Osteoblast (primary cell): ENCODE results near the gene DGKI. TPM values are rescaled to one million over a fixed set of nuclear protein-coding genes. Genes with fewer than 3 reads are reported as not detected.

Experiments
- DNase-seq: peaks from one replicate; pipeline ENCODE4 v3.0.0; 2011; ENCODE audit warnings: low spot score, mixed read lengths; ENCODE audit not compliant: insufficient read length; ENCODE audit errors: missing footprints
- H2AFZ ChIP-seq: 2 replicates; pipeline ENCODE4 v1.6.0; 2011; ENCODE audit warnings: mild to moderate bottlenecking, low read length
- H3K27ac ChIP-seq: 2 replicates; pipeline ENCODE4 v1.5.1; 2011; ENCODE audit warnings: mild to moderate bottlenecking, low read depth, low read length, moderate library complexity
- H3K27me3 ChIP-seq: 2 replicates; pipeline ENCODE4 v1.6.0; 2012; ENCODE audit warnings: mild to moderate bottlenecking, control low read depth, inconsistent platforms, low read length, moderate library complexity; ENCODE audit not compliant: insufficient read depth
- H3K36me3 ChIP-seq: 2 replicates; pipeline ENCODE4 v1.5.1; 2011; ENCODE audit warnings: mild to moderate bottlenecking, low read length, control low read depth, moderate library complexity; ENCODE audit not compliant: insufficient read depth
- H3K4me1 ChIP-seq: 2 replicates; pipeline ENCODE4 v1.5.1; 2011; ENCODE audit warnings: mild to moderate bottlenecking, low read length, control low read depth, moderate library complexity; ENCODE audit not compliant: insufficient read depth
- H3K4me2 ChIP-seq: 2 replicates; pipeline ENCODE4 v1.6.0; 2011; ENCODE audit warnings: mild to moderate bottlenecking, low read length; ENCODE audit not compliant: insufficient read depth
- H3K4me3 ChIP-seq: fragments of 200-600 bp; sonication (generic); 3 replicates; pipeline ENCODE4 v1.5.1; 2012; ENCODE audit warnings: mild to moderate bottlenecking, low read length, inconsistent platforms; ENCODE audit not compliant: insufficient read depth
- H3K79me2 ChIP-seq: 2 replicates; pipeline ENCODE4 v1.6.0; 2012; ENCODE audit warnings: mild to moderate bottlenecking, low read length, control low read depth, inconsistent platforms; ENCODE audit not compliant: insufficient read depth
- H3K9me3 ChIP-seq: 2 replicates; pipeline ENCODE4 v1.5.1; 2011; ENCODE audit warnings: low read depth, low read length, control low read depth
- H4K20me1 ChIP-seq: 2 replicates; pipeline ENCODE4 v1.6.0; 2012; ENCODE audit warnings: mild to moderate bottlenecking, low read length, control low read depth; ENCODE audit not compliant: insufficient read depth
- total RNA-seq: library from RNA; depleted of rRNA; stranded (reverse); fragments of >200 nt; gene quantifications from 2 replicates; pipeline ENCODE4 v1.2.3, GENCODE V29; 2012
- TF ChIP-seq, protein P1 (sequence below): IDR thresholded peaks from 2 replicates; pipeline ENCODE4 v1.5.1; 2011; ENCODE audit warnings: mild to moderate bottlenecking, low read depth, low read length, moderate library complexity; ENCODE audit errors: extremely low read depth

DGKI gene
- total RNA-seq, 1 donor: 19.2 TPM

DNA sequence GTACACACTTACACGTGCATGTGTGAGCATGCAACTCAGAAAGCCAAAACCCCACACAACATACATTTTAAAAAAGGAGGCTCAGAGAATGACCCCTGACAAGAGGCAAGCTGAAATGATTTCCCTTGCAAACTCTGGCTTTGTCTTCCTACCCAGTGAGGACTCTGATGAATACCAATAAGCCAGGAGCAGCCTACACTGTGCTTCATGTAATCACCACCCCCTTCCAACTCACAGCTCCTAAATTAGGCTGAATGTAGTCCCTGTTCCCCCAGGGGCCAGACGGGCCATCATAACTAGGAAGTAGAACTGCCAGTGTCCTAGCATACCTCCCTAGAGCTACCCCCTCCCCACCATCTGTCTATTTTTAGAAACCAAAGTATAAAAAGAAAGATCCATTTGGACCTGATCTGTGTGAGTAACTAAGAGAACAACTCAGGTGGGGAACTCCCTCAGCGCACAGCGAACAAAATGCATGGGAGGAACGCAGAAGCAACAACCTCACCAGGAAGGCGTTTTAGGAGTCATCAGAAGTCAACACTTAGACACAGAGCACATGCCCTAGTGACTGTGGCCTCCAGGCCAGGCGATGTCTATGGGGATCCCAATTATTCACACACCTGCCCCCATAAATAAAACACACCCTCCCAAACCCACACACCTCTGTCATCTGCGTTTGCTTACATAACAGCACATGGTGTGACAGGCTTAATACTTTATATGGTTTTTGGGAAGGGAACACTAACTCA, 1.9 kb downstream of the DGKI start:
- Histone ChIP-seq H3K79me2 (peaks cover 61% of the 10 kb centered on the region), H3K4me1 (peaks cover 28% of the 10 kb centered on the region), H3K27ac (no peak overlapping the region), H3K9me3 (no peaks in the 10 kb centered on the region), H3K27me3 (no peaks in the 10 kb centered on the region), H2AFZ (no peak overlapping the region), H3K36me3 (peaks cover 18% of the 10 kb centered on the region), H3K4me3 (peak overlapping the region; percentile 75), H3K4me2 (peak overlapping the region; percentile 79), H4K20me1 (peaks cover 2% of the 10 kb centered on the region)
- peak; percentile 48 for DNase-seq
- TF ChIP-seq, protein P1, sequence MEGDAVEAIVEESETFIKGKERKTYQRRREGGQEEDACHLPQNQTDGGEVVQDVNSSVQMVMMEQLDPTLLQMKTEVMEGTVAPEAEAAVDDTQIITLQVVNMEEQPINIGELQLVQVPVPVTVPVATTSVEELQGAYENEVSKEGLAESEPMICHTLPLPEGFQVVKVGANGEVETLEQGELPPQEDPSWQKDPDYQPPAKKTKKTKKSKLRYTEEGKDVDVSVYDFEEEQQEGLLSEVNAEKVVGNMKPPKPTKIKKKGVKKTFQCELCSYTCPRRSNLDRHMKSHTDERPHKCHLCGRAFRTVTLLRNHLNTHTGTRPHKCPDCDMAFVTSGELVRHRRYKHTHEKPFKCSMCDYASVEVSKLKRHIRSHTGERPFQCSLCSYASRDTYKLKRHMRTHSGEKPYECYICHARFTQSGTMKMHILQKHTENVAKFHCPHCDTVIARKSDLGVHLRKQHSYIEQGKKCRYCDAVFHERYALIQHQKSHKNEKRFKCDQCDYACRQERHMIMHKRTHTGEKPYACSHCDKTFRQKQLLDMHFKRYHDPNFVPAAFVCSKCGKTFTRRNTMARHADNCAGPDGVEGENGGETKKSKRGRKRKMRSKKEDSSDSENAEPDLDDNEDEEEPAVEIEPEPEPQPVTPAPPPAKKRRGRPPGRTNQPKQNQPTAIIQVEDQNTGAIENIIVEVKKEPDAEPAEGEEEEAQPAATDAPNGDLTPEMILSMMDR: no peak

DNA sequence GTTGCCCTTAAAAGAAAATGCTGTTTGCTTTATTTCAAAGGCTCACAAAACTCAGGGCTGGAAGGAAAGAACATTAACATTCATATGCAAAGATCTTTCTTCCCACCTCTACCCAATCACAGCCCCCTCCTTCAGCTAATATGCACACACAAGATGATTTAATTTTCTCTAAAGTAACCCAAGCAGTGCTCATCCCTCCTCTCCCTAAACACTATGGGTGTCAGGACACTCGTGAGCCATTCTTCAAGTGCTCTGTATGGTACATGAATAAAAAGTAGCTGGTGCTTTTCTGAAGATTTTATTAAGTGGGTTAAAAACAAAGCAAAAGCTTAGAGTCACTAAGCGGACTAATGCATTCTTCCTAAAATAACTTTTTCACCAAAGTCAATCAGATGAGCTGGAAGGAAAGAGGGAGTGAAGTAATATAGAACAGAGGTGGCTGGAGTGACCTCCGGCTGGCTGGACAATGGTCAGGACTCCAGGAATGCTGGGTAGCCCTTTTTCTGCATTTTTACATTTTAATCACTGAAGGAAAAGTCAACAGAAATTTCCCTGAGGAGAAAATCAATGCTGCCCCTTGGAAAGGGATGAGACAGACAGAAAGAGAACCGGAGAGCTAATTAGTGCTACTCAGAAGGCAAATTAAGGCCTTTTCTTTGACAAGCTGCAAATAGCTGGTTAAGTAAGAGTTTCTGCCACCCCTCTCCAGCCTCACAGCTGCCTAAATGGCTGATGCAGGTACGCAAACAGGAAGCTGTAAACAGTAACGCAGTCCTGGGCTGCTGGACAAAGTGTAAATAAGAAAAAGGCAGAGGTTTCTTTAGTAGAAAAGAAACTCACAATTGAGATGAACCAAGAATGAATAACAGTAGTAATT, 6.6 kb downstream of the DGKI start:
- Histone ChIP-seq H3K79me2 (peaks cover 64% of the 10 kb centered on the region), H3K4me1 (peaks cover 27% of the 10 kb centered on the region), H2AFZ (no peak overlapping the region), H3K27me3 (no peaks in the 10 kb centered on the region), H3K4me3 (no peak overlapping the region), H3K36me3 (peaks cover 29% of the 10 kb centered on the region), H3K27ac (peak overlapping the region; percentile 35), H3K9me3 (no peaks in the 10 kb centered on the region), H3K4me2 (no peak overlapping the region), H4K20me1 (peaks cover 2% of the 10 kb centered on the region)
- TF ChIP-seq, protein P1: no peak
- no peak for DNase-seq

DNA sequence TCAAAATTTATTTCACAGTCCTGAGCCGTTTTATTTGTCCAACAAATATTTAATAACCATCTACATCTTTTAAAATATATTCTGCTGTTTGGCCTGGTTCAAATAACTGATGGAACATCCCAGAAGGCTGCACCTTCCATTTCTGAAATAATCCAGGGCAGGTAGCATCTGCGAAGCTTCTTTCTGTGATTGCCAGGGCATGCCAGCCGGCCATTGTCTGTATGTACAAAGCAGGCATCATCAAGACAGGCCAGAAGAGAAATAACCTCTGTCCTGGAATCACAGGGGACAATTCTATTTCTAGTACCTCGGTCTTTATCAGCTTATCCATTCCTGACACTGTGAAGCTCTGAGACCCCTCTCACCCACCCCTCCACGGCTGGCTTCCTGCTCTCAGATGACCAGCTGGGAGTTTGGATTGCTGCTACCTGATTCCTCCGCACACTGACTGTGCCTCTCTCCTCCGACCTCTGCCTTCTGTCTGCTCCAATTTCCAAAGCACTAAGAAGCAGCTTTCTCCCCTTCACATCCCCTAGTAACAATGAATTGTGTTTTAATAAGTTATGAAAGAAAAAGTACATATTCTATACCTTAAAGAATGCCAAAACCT, 8.0 kb downstream of the DGKI start:
- Histone ChIP-seq H3K27me3 (no peaks in the 10 kb centered on the region), H3K36me3 (peaks cover 41% of the 10 kb centered on the region), H4K20me1 (peaks cover 2% of the 10 kb centered on the region), H3K27ac (peak overlapping the region; percentile 9), H3K4me2 (no peak overlapping the region), H3K79me2 (peaks cover 51% of the 10 kb centered on the region), H3K4me1 (peaks cover 27% of the 10 kb centered on the region), H3K9me3 (no peaks in the 10 kb centered on the region), H3K4me3 (no peak overlapping the region), H2AFZ (no peak overlapping the region)
- no peak for DNase-seq
- TF ChIP-seq, protein P1: no peak
